ENCODE measurements around the gene PLPPR2.

The PLPPR2 gene

GRCh38 chr19:11359421-11359820 is 4.2 kb downstream of the PLPPR2 start:
- DNase-seq = no peak
- no peak overlapping the region for H3K27ac ChIP-seq
- H3K27me3 ChIP-seq (replicated peaks) = no peaks in the 10 kb centered on the region
- H3K4me3 ChIP-seq (ENCODE audit: low read depth, low read length) = no peak overlapping the region
- TF ChIP-seq CTCF (IDR thresholded peaks at IDR 0.05; ENCODE audit: low read depth, low read length, missing control alignments) = no peak
- H3K36me3 ChIP-seq (replicated peaks) = peaks cover 17% of the 10 kb centered on the region
- in situ Hi-C loops (cut with HindIII; ENCODE audit: low pct_ligation_motif_present, low sequenced_read_pairs) = no loop called here

GRCh38 chr19:11361037-11361770 is 6.0 kb downstream of the PLPPR2 start:
- in situ Hi-C loops (cut with HindIII; ENCODE audit: low pct_ligation_motif_present, low sequenced_read_pairs) = no loop called here
- no peak overlapping the region for H3K27ac ChIP-seq
- no peak for DNase-seq
- no peak overlapping the region for H3K4me3 ChIP-seq (ENCODE audit: low read depth, low read length)
- H3K27me3 ChIP-seq (replicated peaks) = no peaks in the 10 kb centered on the region
- TF ChIP-seq CTCF (IDR thresholded peaks at IDR 0.05; ENCODE audit: low read depth, low read length, missing control alignments) = no peak
- peaks cover 17% of the 10 kb centered on the region for H3K36me3 ChIP-seq (replicated peaks)

GRCh38 chr19:11361771-11362731 is 6.8 kb downstream of the PLPPR2 start:
- H3K36me3 ChIP-seq (replicated peaks) = peaks cover 17% of the 10 kb centered on the region
- no peak overlapping the region for H3K27ac ChIP-seq
- in situ Hi-C loops (cut with HindIII; ENCODE audit: low pct_ligation_motif_present, low sequenced_read_pairs) = no loop called here
- TF ChIP-seq CTCF (IDR thresholded peaks at IDR 0.05; ENCODE audit: low read depth, low read length, missing control alignments) = no peak
- no peak overlapping the region for H3K4me3 ChIP-seq (ENCODE audit: low read depth, low read length)
- DNase-seq = no peak
- no peaks in the 10 kb centered on the region for H3K27me3 ChIP-seq (replicated peaks)

GRCh38 chr19:11363881-11364280 is 8.6 kb downstream of the PLPPR2 start:
- no peak for TF ChIP-seq CTCF (IDR thresholded peaks at IDR 0.05; ENCODE audit: low read depth, low read length, missing control alignments)
- DNase-seq = no peak
- H3K27ac ChIP-seq = no peak overlapping the region
- H3K4me3 ChIP-seq (ENCODE audit: low read depth, low read length) = no peak overlapping the region
- H3K36me3 ChIP-seq (replicated peaks) = peaks cover 17% of the 10 kb centered on the region
- no peaks in the 10 kb centered on the region for H3K27me3 ChIP-seq (replicated peaks)
- in situ Hi-C loops (cut with HindIII; ENCODE audit: low pct_ligation_motif_present, low sequenced_read_pairs) = no loop called here

- H3K4me3 ChIP-seq (ENCODE audit: low read depth, low read length) = no peak overlapping the region
- H3K27ac ChIP-seq = no peak overlapping the region
- H3K36me3 ChIP-seq (replicated peaks) = peaks cover 17% of the 10 kb centered on the region
- no peaks in the 10 kb centered on the region for H3K27me3 ChIP-seq (replicated peaks)
- in situ Hi-C loops (cut with HindIII; ENCODE audit: low pct_ligation_motif_present, low sequenced_read_pairs) = no loop called here
- TF ChIP-seq CTCF (IDR thresholded peaks at IDR 0.05; ENCODE audit: low read depth, low read length, missing control alignments) = no peak
- DNase-seq = no peak
Observed at GRCh38 chr19:11364296-11364904, 9.2 kb downstream of the PLPPR2 start.

Measured in brain microvascular endothelial cell (primary cell).